ENCODE measurements around the gene GDPD4. TPM values are rescaled to one million over a fixed set of nuclear protein-coding genes. Genes with fewer than 3 reads are reported as not detected.

The GDPD4 gene
- polyA plus RNA-seq, 2 of the 4 experiments (the other 2 are of a cell fraction): not detected

- TF ChIP-seq, protein P1, sequence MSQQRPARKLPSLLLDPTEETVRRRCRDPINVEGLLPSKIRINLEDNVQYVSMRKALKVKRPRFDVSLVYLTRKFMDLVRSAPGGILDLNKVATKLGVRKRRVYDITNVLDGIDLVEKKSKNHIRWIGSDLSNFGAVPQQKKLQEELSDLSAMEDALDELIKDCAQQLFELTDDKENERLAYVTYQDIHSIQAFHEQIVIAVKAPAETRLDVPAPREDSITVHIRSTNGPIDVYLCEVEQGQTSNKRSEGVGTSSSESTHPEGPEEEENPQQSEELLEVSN (IDR thresholded peaks at IDR 0.05; ENCODE audit: borderline replicate concordance, low read depth): no peak
- TF ChIP-seq USF2 (IDR thresholded peaks at IDR 0.05): no peak
- TF ChIP-seq FOSB (CRISPR knock-in tag; IDR thresholded peaks at IDR 0.05): no peak
- no peak for TF ChIP-seq RFX5 (IDR thresholded peaks at IDR 0.05)
Observed at GRCh38 chr11:77322506-77322905, 21.0 kb upstream of the GDPD4 start (continued).

GRCh38 chr11:77320351-77320750, 18.9 kb upstream of the GDPD4 start:
- ATAC-seq (no peak), FAIRE-seq (no peak), DNase-seq (ENCODE audit: low read depth in 1 of 2, low spot score in 1 of 2) (no peak)
- CTCF ChIA-PET: interaction anchor here (1.0 kb wide), 1 partner anchor 8 kb away, joined by 3 read pairs; no protein-coding TSS in a partner anchor
- Histone ChIP-seq H3K9me3 (no peaks in the 10 kb centered on the region), H3K4me1 (no peaks in the 10 kb centered on the region), H3K4me2 (no peak overlapping the region), H3K4me3 (no peak overlapping the region), H3K27ac (no peak overlapping the region)
- POLR2A ChIA-PET: no interaction called here
- TF ChIP-seq POLR2AphosphoS2 (conservative IDR thresholded peaks at IDR 0.05; ENCODE audit: low read length): no peak
- TF ChIP-seq, protein P2, sequence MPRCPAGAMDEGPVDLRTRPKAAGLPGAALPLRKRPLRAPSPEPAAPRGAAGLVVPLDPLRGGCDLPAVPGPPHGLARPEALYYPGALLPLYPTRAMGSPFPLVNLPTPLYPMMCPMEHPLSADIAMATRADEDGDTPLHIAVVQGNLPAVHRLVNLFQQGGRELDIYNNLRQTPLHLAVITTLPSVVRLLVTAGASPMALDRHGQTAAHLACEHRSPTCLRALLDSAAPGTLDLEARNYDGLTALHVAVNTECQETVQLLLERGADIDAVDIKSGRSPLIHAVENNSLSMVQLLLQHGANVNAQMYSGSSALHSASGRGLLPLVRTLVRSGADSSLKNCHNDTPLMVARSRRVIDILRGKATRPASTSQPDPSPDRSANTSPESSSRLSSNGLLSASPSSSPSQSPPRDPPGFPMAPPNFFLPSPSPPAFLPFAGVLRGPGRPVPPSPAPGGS (IDR thresholded peaks at IDR 0.05): no peak
- TF ChIP-seq GATA3 (IDR thresholded peaks at IDR 0.05; ENCODE audit: borderline replicate concordance): no peak
- no peak for TF ChIP-seq ESRRA (IDR thresholded peaks at IDR 0.05; ENCODE audit: borderline replicate concordance, low read length)
- TF ChIP-seq, protein P3, sequence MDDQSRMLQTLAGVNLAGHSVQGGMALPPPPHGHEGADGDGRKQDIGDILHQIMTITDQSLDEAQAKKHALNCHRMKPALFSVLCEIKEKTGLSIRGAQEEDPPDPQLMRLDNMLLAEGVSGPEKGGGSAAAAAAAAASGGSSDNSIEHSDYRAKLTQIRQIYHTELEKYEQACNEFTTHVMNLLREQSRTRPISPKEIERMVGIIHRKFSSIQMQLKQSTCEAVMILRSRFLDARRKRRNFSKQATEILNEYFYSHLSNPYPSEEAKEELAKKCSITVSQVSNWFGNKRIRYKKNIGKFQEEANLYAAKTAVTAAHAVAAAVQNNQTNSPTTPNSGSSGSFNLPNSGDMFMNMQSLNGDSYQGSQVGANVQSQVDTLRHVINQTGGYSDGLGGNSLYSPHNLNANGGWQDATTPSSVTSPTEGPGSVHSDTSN (IDR thresholded peaks at IDR 0.05): no peak
- no peak for TF ChIP-seq MYC (IDR thresholded peaks at IDR 0.05; ENCODE audit: borderline replicate concordance, low read length)
- TF ChIP-seq ELK1 (IDR thresholded peaks at IDR 0.05; ENCODE audit: low read depth, low read length): no peak
- TF ChIP-seq, protein P4, sequence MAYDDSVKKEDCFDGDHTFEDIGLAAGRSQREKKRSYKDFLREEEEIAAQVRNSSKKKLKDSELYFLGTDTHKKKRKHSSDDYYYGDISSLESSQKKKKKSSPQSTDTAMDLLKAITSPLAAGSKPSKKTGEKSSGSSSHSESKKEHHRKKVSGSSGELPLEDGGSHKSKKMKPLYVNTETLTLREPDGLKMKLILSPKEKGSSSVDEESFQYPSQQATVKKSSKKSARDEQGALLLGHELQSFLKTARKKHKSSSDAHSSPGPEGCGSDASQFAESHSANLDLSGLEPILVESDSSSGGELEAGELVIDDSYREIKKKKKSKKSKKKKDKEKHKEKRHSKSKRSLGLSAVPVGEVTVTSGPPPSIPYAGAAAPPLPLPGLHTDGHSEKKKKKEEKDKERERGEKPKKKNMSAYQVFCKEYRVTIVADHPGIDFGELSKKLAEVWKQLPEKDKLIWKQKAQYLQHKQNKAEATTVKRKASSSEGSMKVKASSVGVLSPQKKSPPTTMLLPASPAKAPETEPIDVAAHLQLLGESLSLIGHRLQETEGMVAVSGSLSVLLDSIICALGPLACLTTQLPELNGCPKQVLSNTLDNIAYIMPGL (CRISPR knock-in tag; IDR thresholded peaks at IDR 0.05; ENCODE audit: borderline replicate concordance): no peak
- TF ChIP-seq CBX8 (IDR thresholded peaks at IDR 0.05): no peak
- TF ChIP-seq MAX (IDR thresholded peaks at IDR 0.05): no peak
- TF ChIP-seq ZSCAN20 (CRISPR knock-in tag; IDR thresholded peaks at IDR 0.05): no peak
- TF ChIP-seq SMC3 (IDR thresholded peaks at IDR 0.05): no peak
- no peak for TF ChIP-seq SREBF2 (IDR thresholded peaks at IDR 0.05)
- TF ChIP-seq NPAS2 (CRISPR knock-in tag; IDR thresholded peaks at IDR 0.05; ENCODE audit: borderline replicate concordance): no peak
- no peak for TF ChIP-seq ZFP36 (IDR thresholded peaks at IDR 0.05; ENCODE audit: borderline replicate concordance, partially characterized antibody)
- TF ChIP-seq CEBPB (IDR thresholded peaks at IDR 0.05): no peak
- TF ChIP-seq ZNF302 (CRISPR knock-in tag; IDR thresholded peaks at IDR 0.05): no peak
- WGBS (ENCODE audit: missing lambda C conversion rate): 82% methylated on average over 1 of the region's 1 CpG
